Stomach (tissue), 4 donors: ENCODE data around the gene SPATA6L.

ENCODE experiments used
- EP300 ChIP-seq: sonication (generic); formaldehyde crosslinking; IDR thresholded peaks from one replicate; pipeline ENCODE4 v1.6.1; 2017; ENCODE audit warnings: antibody characterized with exemption
- POLR2A ChIP-seq, 4 donors: fragments of 450-650 bp; IDR thresholded peaks; one replicate each; pipeline ENCODE4 v1.6.1; 2016; ENCODE audit warnings: antibody characterized with exemption in 4 of 4, control low read depth in 2 of 4, mild to moderate bottlenecking in 1 of 4, moderate library complexity in 1 of 4
- POLR2AphosphoS5 ChIP-seq, 3 donors: sonication (generic); formaldehyde crosslinking; IDR thresholded peaks; one replicate each; pipeline ENCODE4 v1.6.1; 2016; ENCODE audit warnings: antibody characterized with exemption in 3 of 3
- TF ChIP-seq, protein P1 (sequence below), 7 experiments: fragments of 450-650 bp in 4 of 7; fragments of 200-600 bp in 3 of 7; sonication (generic) in 3 of 7; IDR thresholded peaks; one replicate each; pipeline ENCODE4 v1.5.1; 2016 to 2019; ENCODE audit warnings: antibody characterized with exemption in 7 of 7, control low read depth in 2 of 7, mild to moderate bottlenecking in 1 of 7

DNA sequence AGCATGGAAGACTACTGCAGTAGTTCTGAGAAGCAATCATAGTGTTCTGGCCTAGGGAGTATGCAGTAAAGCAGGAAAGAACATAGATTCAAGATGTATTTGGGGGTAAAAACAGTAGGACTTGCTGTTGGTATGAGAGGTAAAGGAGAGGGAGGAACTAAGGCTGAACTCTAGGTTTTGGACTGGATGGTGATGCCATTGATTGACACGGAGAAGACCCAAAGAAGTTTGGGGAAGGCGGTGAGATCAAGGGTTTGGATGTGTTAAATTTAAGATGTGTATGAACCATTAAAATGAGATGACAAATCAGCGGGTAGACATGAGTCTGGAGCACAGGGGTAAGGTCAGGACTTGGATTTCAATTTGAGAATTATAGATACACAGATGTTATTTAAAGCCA lies 11.1 kb upstream of the SPATA6L start:
- no peak for TF ChIP-seq POLR2A (IDR thresholded peaks at IDR 0.05)
- TF ChIP-seq, protein P1, sequence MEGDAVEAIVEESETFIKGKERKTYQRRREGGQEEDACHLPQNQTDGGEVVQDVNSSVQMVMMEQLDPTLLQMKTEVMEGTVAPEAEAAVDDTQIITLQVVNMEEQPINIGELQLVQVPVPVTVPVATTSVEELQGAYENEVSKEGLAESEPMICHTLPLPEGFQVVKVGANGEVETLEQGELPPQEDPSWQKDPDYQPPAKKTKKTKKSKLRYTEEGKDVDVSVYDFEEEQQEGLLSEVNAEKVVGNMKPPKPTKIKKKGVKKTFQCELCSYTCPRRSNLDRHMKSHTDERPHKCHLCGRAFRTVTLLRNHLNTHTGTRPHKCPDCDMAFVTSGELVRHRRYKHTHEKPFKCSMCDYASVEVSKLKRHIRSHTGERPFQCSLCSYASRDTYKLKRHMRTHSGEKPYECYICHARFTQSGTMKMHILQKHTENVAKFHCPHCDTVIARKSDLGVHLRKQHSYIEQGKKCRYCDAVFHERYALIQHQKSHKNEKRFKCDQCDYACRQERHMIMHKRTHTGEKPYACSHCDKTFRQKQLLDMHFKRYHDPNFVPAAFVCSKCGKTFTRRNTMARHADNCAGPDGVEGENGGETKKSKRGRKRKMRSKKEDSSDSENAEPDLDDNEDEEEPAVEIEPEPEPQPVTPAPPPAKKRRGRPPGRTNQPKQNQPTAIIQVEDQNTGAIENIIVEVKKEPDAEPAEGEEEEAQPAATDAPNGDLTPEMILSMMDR (IDR thresholded peaks at IDR 0.05), result no peak
- TF ChIP-seq POLR2AphosphoS5 (IDR thresholded peaks at IDR 0.05), result no peak
- TF ChIP-seq EP300, result no peak
